ENCODE results near the gene OTULINL. TPM values are rescaled to one million over a fixed set of nuclear protein-coding genes. Genes with fewer than 3 reads are reported as not detected.

Gene OTULINL
- total and polyA plus RNA-seq, 2 of the 8 experiments (the other 6 are each of a cell fraction or from before 2014, with no cell fraction given): 3.1 to 8.3 TPM

GRCh38 chr5:14588758-14589543, 7.4 kb downstream of the OTULINL start (continued):
- TF ChIP-seq POLR2AphosphoS5 (IDR thresholded peaks at IDR 0.05; ENCODE audit: low read depth, low read length) (no peak), TCF12 (IDR thresholded peaks at IDR 0.05; ENCODE audit: low read depth, low read length) (no peak), ATF2 (IDR thresholded peaks at IDR 0.05; ENCODE audit: low read length) (no peak), SP4 (IDR thresholded peaks at IDR 0.05; ENCODE audit: low read length) (no peak), FOSL1 (IDR thresholded peaks at IDR 0.05; ENCODE audit: insufficient read depth, low read depth, low read length) (no peak)

Data from H1 (cell line).